ENCODE data around the gene GATA3.

GATA3 gene

DNA sequence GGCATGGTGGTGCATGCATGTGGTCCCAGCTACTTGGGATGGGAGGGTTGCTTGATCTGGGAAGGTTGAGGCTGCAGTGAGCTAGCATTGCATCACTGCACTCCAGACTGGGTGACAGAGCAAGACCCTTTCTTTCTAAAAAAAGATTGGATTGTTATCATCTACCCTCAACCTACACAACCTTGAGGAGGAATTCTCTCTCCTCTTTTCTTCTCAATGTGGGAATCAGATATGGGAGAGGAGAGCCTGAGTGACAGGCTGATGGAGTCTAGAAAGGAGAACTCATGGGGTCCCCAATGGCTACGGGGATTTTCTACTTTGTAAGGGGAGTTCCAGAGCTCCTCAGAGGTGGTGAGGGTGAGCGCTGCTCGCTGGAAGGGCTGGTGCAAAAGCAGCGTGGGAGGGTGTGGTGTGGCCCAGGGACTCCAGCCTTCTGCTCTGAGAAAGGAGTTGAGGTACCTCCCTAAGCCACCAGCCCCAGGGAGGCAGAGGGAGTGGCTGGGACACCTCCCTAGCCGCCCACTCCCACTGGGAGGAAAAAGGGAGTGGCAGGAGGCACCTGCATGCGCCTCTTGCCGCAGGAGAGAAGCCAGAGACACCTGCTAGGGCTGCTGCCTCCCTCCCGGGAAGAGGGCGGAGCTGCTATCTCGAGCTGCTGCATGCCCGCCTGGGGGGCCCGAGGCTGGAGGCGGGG, 48.4 kb downstream of the GATA3 start:
- DNase-seq = no peak

GRCh38 chr10:8103543-8103942, 49.1 kb downstream of the GATA3 start:
- DNase-seq = no peak

- DNase-seq = no peak
These were observed 49.5 kb downstream of the GATA3 start for GRCh38 chr10:8104005-8104404.

GRCh38 chr10:8104721-8105120, 50.2 kb downstream of the GATA3 start:
- no peak for DNase-seq

DNA sequence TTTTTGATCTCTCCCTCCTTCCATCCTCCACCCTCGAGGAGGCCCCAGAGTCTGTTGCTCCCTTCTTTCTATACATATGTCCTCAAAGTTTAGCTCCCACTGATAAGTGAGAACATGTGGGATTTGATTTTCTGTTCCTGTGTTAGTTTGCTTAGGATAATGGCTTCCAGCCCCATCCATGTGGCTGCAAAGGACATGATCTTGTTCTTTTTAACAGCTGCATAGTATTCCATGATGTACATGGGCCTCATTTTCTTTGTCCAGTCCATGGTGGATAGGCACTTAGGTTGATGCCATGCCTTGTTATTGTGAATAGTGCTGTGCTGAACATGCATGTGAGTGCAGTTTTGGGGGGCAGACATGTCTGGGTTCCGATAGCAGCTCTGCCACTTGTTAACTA, 51.4 kb downstream of the GATA3 start:
- DNase-seq = no peak

- no peak for DNase-seq
These were observed 57.9 kb downstream of the GATA3 start for GRCh38 chr10:8112230-8112905.

GRCh38 chr10:8112942-8113442, 58.5 kb downstream of the GATA3 start:
- DNase-seq = no peak

GRCh38 chr10:8113616-8114015, 59.1 kb downstream of the GATA3 start:
- DNase-seq = no peak

- no peak for DNase-seq
These were observed 60.5 kb downstream of the GATA3 start for GRCh38 chr10:8114741-8115617.

GRCh38 chr10:8115618-8115980, 61.1 kb downstream of the GATA3 start:
- no peak for DNase-seq

- no peak for DNase-seq
These were observed 62.0 kb downstream of the GATA3 start for GRCh38 chr10:8116474-8116873.

DNA sequence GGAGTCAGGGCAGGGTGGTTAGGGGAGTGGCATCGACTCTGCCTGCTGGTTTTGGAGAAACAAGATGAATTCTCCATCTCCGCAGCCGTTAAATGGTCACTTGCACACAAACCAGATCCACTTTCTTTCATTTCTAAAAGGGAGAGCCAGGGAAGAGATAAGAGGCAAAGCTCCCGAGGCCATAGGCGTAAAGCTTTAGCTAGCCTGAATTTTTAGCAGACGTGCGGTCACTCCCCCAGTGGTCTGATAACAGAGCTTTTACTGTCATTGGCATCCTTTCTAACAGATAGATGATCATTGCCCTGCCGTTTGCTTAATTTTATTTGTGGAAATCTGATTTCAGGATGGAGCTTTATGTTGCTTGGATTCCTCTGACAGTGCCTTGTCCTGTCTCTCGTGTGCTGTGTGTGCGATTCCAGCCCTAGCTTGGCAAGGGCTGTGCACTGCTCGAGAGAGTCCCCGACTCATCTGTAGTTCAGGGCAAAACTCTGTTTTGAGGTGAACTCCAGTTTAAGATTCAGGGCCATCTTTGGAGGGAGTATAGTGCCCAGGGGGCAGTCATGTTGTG, 62.5 kb downstream of the GATA3 start:
- DNase-seq = no peak

DNA sequence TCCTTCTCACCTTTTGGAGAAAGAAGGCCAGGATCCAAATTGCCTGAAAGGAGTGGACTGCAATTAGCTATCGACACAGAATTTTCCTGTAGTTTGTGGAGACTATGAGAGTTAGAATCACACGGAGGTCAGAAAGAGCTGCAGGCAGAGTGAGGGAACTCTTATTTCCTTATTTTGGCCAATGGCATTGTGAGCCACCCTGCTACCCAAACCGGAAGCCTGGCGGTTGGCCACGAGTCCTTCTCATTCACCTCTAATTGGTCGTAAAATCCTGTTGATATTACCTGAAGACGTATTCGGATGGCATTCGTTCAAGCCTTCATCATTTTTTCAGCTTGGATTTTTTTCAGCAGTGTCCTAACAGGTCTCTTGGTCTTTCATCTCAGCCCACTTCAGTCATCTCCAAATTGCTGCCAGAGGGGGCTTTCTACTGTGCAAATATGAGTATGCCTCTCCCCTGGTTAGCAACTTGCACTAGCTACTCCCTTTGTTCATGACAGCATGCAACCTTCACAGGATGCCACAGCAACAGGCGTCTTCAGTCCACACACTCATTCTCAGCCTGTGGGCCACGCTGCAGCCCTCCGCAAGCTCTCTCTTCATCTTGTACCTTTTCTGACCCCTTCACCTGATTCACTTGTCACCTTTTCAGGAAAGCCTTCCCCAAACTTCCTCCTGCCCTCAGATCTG, 66.9 kb downstream of the GATA3 start:
- no peak for DNase-seq

DNA sequence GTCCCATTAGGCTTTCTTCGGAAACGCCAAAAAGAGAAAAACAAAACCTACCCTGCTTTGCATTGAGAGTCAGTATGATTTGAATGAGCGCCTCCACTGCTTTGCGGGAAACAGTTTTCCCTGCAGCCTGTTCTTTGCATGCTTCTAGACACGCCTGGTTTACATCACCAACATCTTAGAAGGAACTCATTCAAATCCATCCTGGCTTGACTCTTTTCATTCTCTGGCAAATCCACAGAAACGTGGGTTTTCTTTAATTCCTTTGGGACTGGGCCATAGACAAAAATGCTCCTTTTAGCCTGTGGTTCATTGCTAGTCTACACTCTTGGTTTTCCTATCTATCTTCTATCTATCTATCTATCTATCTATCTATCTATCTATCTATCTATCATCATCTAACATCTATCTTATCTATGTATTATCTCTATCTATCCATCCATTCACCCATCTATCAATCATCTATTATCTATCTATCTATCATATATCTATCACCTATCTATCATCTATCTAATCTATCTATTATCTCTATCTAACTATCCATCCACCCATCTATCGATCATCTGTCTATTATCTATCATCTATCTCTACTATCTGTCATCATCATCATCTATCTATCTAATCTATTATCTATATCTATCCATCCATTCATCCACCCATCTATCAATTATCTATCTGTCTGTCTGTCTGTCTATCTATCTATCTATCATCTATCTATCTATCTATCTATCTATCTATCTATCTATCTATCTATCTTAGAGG, 68.3 kb downstream of the GATA3 start:
- DNase-seq = no peak

GRCh38 chr10:8124436-8124835, 69.9 kb downstream of the GATA3 start:
- DNase-seq = no peak

All from activated CD4-positive, alpha-beta T cell treated with anti-CD3 and anti-CD28 coated beads, Interleukin-2, amount 50 U/mL, for 1 hour (primary cell).